Lung (tissue), 13 donors: ENCODE results near the gene CST11. TPM values are rescaled to one million over a fixed set of nuclear protein-coding genes. Genes with fewer than 3 reads are reported as not detected.

Experiments used
- ATAC-seq: fragments of 200-7000 bp; cut with Tn5 transposase; one replicate; pipeline ENCODE4 v1.9.1; 2020; ENCODE audit warnings: moderate number of reproducible peaks; ENCODE audit not compliant: insufficient read depth, low FRiP score
- DNase-seq, 3 donors: peaks; one replicate each; pipeline ENCODE4 v3.0.0-alpha.2; 2013 to 2017
- H3K27ac ChIP-seq, 2 donors: one replicate each; pipeline ENCODE4 v1.5.1; 2013; ENCODE audit warnings: mild to moderate bottlenecking in 2 of 2, moderate library complexity in 2 of 2, control low read depth in 1 of 2, inconsistent platforms in 1 of 2, low read depth in 1 of 2, low read length in 1 of 2
- H3K27me3 ChIP-seq, 3 donors: one replicate each; pipeline ENCODE4 v1.5.1; 2013; ENCODE audit warnings: low read length in 2 of 3; ENCODE audit not compliant: control insufficient read depth in 3 of 3, insufficient read depth in 3 of 3
- H3K36me3 ChIP-seq, 4 donors: one replicate each; pipeline ENCODE4 v1.5.1; 2013; ENCODE audit warnings: low read length in 4 of 4, mild to moderate bottlenecking in 1 of 4, moderate library complexity in 1 of 4; ENCODE audit not compliant: control insufficient read depth in 4 of 4, insufficient read depth in 4 of 4
- H3K4me1 ChIP-seq, 5 donors: one replicate each; pipeline ENCODE4 v1.5.1; 2013; ENCODE audit warnings: low read length in 5 of 5, mild to moderate bottlenecking in 2 of 5, moderate library complexity in 1 of 5; ENCODE audit not compliant: control insufficient read depth in 5 of 5, insufficient read depth in 5 of 5
- H3K4me3 ChIP-seq: one replicate; pipeline ENCODE4 v1.5.1; 2013; ENCODE audit warnings: mild to moderate bottlenecking, control low read depth, moderate library complexity
- H3K9ac ChIP-seq, 2 donors: one replicate each; pipeline ENCODE4 v1.5.1; 2013; ENCODE audit warnings: low read length in 2 of 2, control low read depth in 1 of 2; ENCODE audit not compliant: insufficient read depth in 1 of 2
- H3K9me3 ChIP-seq, 4 donors: one replicate each; pipeline ENCODE4 v1.5.1; 2013; ENCODE audit warnings: low read length in 3 of 4, mild to moderate bottlenecking in 1 of 4, moderate library complexity in 1 of 4; ENCODE audit not compliant: control insufficient read depth in 4 of 4, insufficient read depth in 3 of 4
- WGBS, 2 donors: extraction: QIAGEN DNeasy Blood & Tissue Kit; methylation state at CpG; one replicate each; pipeline ENCODE4 v1.1.7; 2013; 5-methylcytosine and 5-hydroxymethylcytosine counted together
- polyA plus RNA-seq, 2 donors: library from polyadenylated mRNA; stranded (reverse); fragments of 200-250 nt; gene quantifications; one replicate each; pipeline ENCODE4 v1.2.1, GENCODE V29; 2013
- small RNA-seq: library from RNA; depleted of rRNA; stranded (forward); fragments of <200 nt; gene quantifications from one replicate; pipeline ENCODE3, GENCODE V24; 2014; ENCODE audit warnings: low replicate concordance
- total RNA-seq, 2 donors: library from RNA; depleted of rRNA in 1 of 2; stranded (reverse); fragments of >200 nt in 1 of 2; gene quantifications; one replicate each; pipeline ENCODE4 v1.2.1, GENCODE V29; 2014 to 2021
- TF ChIP-seq, protein P1 (sequence below): IDR thresholded peaks from 2 replicates; pipeline ENCODE4 v1.5.1; 2012; ENCODE audit warnings: mild to moderate bottlenecking; ENCODE audit errors: control extremely low read depth, extremely low read depth
- donor health status: control.
- donor health status: control.
- donor health status: Bipolar disorder and iron deficiency.
- donor health status: healthy.
- donor health status: DM: yes; HTN: yes; CAD: no.

The CST11 gene
- total and polyA plus RNA-seq, 4 donors = not detected

DNA sequence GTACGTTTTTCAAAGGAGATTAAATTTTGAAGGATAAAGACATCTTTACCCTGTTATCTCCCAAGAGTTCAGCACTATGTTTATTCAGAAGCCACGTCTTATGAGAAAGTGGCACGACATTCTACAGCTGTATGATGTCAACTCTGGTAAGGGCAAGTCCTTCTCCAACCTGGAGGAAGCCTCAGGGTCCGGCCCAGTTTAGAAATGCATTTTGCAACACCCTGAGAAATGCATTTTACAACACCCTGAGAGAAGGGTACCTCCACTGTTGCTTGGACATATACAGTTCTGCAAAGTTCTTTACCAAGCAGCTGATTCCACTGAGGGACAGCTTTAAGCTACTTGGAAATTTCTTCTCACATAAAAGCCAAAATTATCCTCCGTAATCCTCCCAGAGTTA lies 48.9 kb downstream of the CST11 start:
- H3K27me3 ChIP-seq = no peaks in the 10 kb centered on the region
- no peak overlapping the region for H3K27ac ChIP-seq
- ATAC-seq = no peak
- peak in 2 of 3 donors; percentile 8 to 22 for DNase-seq
- H3K4me1 ChIP-seq = peaks cover 0 to 15% (median 8%) of the 10 kb centered on the region in 5 donors
- TF ChIP-seq, protein P1, sequence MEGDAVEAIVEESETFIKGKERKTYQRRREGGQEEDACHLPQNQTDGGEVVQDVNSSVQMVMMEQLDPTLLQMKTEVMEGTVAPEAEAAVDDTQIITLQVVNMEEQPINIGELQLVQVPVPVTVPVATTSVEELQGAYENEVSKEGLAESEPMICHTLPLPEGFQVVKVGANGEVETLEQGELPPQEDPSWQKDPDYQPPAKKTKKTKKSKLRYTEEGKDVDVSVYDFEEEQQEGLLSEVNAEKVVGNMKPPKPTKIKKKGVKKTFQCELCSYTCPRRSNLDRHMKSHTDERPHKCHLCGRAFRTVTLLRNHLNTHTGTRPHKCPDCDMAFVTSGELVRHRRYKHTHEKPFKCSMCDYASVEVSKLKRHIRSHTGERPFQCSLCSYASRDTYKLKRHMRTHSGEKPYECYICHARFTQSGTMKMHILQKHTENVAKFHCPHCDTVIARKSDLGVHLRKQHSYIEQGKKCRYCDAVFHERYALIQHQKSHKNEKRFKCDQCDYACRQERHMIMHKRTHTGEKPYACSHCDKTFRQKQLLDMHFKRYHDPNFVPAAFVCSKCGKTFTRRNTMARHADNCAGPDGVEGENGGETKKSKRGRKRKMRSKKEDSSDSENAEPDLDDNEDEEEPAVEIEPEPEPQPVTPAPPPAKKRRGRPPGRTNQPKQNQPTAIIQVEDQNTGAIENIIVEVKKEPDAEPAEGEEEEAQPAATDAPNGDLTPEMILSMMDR = no peak
- H3K9me3 ChIP-seq = no peaks in the 10 kb centered on the region
- no peak overlapping the region for H3K9ac ChIP-seq
- WGBS, 2 donors = 48 to 69% methylated on average over 5 of the region's 5 CpGs
- peaks cover 0 to 7% (median 3%) of the 10 kb centered on the region in 4 donors for H3K36me3 ChIP-seq
- no peak overlapping the region for H3K4me3 ChIP-seq

DNA sequence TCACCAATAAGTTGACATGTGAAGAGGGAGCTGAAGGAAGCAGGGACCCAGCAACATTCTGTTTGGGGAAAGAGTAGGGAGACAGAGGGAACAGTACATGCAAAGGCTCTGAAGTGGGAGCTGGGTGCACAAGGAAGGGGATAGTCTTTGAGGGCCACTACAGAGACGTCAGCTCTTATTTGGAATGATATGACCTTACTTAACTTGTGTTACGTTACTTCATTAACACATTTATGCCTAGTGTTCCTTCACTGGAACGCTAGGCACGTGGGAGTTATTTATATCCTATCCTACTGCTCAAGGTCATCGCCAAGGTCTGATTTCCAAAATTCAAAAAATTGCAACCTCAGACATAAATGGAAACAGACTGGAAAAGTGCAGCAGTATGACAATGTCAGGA lies 51.6 kb downstream of the CST11 start:
- DNase-seq (no peak), ATAC-seq (no peak)
- no peak overlapping the region for H3K4me3 ChIP-seq
- peaks cover 0 to 7% (median 4%) of the 10 kb centered on the region in 4 donors for H3K36me3 ChIP-seq
- no peaks in the 10 kb centered on the region for H3K9me3 ChIP-seq
- peaks cover 0 to 10% (median 7%) of the 10 kb centered on the region in 5 donors for H3K4me1 ChIP-seq
- 91 to 95% methylated on average over 5 of the region's 5 CpGs for WGBS, 2 donors
- H3K27ac ChIP-seq = peak overlapping the region in 1 of 2 donors; percentile 49
- no peaks in the 10 kb centered on the region for H3K27me3 ChIP-seq
- H3K9ac ChIP-seq = no peak overlapping the region
- TF ChIP-seq, protein P1 = no peak

Small RNA genes lying within 50 kb of the gene (small RNA-seq; reads per million reads assigned to genes)
- not detected for gene RF00019

Other genes starting within 250 kb of the CST11 start
- 10 to 100 TPM; 19.1 TPM for gene NXT1, start 102.1 kb downstream of the CST11 start, total RNA-seq
- gene NXT1, start 102.1 kb downstream of the CST11 start, polyA plus RNA-seq = 10 to 100 TPM; 22.8 to 35.9 TPM
- gene GZF1, start 90.7 kb downstream of the CST11 start, total RNA-seq = 10 to 100 TPM; 16.6 to 17.8 TPM
- gene GZF1, start 90.7 kb downstream of the CST11 start, polyA plus RNA-seq = 10 to 100 TPM in 1 of 2 donors, 1 to 10 TPM in 1; 5.3 to 12.6 TPM
- 10 to 100 TPM in 1 of 2 donors, 1 to 10 TPM in 1; 8.6 to 45.7 TPM for gene NAPB, start 31.4 kb downstream of the CST11 start, total RNA-seq
- 1 to 10 TPM; 4.4 to 5.1 TPM for gene NAPB, start 31.4 kb downstream of the CST11 start, polyA plus RNA-seq
- gene CSTL1, start 13.2 kb downstream of the CST11 start, total RNA-seq = not detected
- gene CSTL1, start 13.2 kb downstream of the CST11 start, polyA plus RNA-seq = not detected
- not detected for gene CST8, start 38.2 kb upstream of the CST11 start, total RNA-seq
- gene CST8, start 38.2 kb upstream of the CST11 start, polyA plus RNA-seq = not detected
- not detected for gene CST9L, start 115.6 kb upstream of the CST11 start, total RNA-seq
- not detected for gene CST9L, start 115.6 kb upstream of the CST11 start, polyA plus RNA-seq
- gene CST9, start 153.0 kb upstream of the CST11 start, total RNA-seq = not detected
- not detected for gene CST9, start 153.0 kb upstream of the CST11 start, polyA plus RNA-seq
- gene CST3, start 185.1 kb upstream of the CST11 start, total RNA-seq = 100 to 1,000 TPM; 238 to 726 TPM
- 100 to 1,000 TPM; 557 to 780 TPM for gene CST3, start 185.1 kb upstream of the CST11 start, polyA plus RNA-seq
- not detected for gene CST4, start 236.2 kb upstream of the CST11 start, total RNA-seq
- gene CST4, start 236.2 kb upstream of the CST11 start, polyA plus RNA-seq = not detected